ENCODE data around the gene ATE1.

DNA sequence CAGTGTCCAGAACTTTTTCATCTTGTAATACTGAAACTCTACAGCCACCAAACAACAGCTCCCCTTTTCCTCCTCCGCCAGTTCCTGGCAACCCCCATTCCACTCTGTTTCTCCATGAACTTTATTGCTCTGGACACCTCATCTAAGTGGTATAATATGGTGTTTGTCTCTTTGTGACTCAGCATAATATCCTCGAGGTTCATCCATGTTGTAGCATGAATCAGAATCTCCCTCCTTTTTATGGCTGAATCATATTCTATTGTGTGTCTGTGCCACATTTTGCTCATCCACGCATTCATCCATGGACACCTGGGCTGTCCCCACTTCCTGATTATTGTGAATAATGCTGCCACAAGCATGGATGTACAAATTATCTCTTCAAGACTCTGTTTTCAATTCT, 205.2 kb downstream of the ATE1 start:
- TF ChIP-seq CTCF (IDR thresholded peaks at IDR 0.05; ENCODE audit: insufficient read depth, low read depth, low read length) (no peak), EZH2 (IDR thresholded peaks at IDR 0.05; ENCODE audit: insufficient read depth, low read length) (no peak)
